HG02938 (cell line): Measurements from ENCODE around the gene GIMAP8.
"Not testable (repeated sequence)": the region's sequence is repeated elsewhere in the genome, so short reads cannot be mapped to it uniquely, and the experiment has no call there.

ENCODE experiments used
- ATAC-seq: cut with Tn5 transposase; IDR thresholded peaks from one replicate; pipeline ENCODE4 v1.9.1; 2021; ENCODE audit warnings: mild to moderate bottlenecking, moderate library complexity; ENCODE audit not compliant: unreplicated experiment

GIMAP8 gene

GRCh38 chr7:150434240-150434639 lies 16.2 kb upstream of the GIMAP8 start:
- ATAC-seq, result no peak

- no peak for ATAC-seq
These were observed 15.4 kb upstream of the GIMAP8 start for GRCh38 chr7:150435047-150435389.

- peak; percentile 92 for ATAC-seq
These were observed 14.9 kb upstream of the GIMAP8 start for GRCh38 chr7:150435390-150436073.

- no peak for ATAC-seq
These were observed 10.5 kb upstream of the GIMAP8 start for GRCh38 chr7:150439967-150440366.

- no peak for ATAC-seq
These were observed 8.9 kb upstream of the GIMAP8 start for GRCh38 chr7:150441524-150441923.

GRCh38 chr7:150442811-150443210 lies 7.6 kb upstream of the GIMAP8 start:
- no peak for ATAC-seq

DNA sequence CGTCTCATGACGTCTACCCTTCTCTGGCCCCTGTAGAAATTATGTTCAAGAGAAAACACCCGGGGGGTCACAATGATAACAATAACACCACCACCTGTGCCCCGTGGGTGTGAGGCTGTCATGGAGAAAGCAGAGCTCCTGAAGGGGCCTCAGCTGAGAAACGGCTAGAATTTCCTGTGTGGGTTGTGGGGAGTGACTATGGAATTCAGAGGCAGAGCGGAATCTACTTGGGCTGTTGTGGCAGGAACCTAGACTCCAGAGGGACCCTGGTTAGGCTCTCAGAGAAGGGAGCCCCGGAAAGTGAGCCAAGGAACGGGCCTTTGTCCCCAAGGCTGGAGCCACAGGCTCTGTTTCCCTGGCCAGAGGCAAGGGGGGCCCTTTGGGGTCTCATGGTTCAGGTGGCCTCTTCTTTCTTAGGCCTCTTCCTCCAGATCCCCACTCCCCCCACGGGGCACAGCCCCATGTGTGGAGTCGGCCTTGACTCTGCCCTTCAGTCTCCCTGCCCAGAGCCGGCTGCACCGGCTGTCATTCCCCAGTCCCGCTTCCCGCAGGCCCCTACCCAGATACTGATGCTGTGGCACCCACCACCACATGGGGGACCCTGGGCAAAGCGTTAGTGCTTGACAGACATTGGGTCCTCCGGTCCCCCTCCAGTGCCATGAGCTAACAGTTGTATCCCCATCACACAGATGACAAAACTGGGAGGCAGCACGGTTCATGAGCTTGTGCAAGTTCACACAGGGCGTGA lies 6.5 kb upstream of the GIMAP8 start:
- ATAC-seq, result no peak

- ATAC-seq, result no peak
These were observed 5.6 kb upstream of the GIMAP8 start for GRCh38 chr7:150444674-150445365.

- ATAC-seq, result no peak
These were observed 4.0 kb upstream of the GIMAP8 start for GRCh38 chr7:150446288-150446938.

DNA sequence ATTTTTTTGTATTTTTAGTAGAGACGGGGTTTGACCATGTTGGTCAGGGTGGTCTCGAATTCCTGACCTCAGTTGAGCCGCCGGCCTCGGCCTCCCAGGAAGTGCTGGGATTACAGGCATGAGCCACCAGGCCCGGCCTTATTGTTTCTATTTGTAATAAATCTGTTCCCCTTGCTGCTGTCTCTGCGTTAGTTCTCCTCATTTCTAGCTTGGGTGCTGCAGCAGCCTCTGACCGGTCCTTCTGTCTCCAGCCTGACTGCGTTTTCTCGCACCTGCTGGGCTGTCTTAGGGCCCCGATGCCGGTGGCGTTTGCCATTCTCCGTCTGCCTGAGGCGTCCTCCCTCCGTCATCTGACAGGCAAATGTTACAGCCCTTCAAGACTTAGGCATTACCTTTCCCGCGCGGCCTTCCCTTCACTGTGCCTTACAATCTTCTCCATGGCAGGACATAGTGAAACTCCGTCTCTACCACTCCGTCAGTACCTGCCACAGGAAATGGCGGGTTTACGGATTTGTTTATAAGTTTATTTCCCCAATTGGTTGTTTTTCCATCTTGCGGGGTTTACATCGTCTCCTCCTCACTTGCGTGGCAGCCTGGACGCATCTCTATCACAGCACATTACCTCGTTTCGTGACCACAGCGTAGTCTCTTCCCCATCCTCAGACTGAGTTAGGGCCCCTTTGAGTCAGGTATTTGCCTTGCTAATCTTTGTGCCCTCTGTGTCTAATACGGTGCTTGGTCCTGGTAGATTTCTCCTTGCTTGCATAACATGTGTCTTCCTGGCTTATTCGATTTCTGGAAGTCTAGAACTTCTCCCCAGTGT lies 2.3 kb upstream of the GIMAP8 start:
- ATAC-seq, result peak; percentile 3

- ATAC-seq, result peak; percentile 65
These were observed 1.7 kb upstream of the GIMAP8 start for GRCh38 chr7:150448789-150449147.

- no peak for ATAC-seq
These were observed 1.1 kb upstream of the GIMAP8 start for GRCh38 chr7:150449206-150449952.

GRCh38 chr7:150451097-150451793 lies 815 bp downstream of the GIMAP8 start:
- ATAC-seq, result no peak

DNA sequence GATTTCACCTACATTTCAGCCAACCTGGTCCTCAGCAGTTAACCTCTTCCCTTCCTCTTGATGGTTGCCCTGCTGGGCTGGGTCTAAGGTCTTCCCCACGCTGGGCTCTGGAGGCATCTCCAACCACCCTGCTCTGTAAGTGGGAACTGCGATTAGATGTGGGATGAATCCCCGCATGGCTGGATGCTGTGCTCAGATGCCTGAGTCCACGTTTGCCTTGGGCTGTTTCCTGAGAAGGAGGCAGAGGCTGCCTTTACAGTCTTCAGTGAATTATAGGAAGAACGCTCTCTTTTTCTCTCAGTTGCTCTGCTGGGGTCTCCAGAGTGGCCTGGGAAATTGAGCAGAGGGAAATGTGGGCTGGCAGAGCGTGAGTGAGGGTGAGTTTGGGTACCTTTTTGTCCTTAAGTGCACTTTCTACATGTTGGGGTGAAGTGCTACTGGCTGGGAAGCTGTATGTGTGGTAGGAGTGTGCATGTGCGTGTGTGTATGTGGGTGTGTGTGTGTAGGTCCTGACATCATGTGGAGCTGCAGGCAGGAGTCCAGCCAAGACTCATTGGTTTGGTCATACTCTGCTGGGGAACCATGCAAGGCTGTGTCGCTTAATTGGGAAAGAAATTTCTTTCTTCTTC lies 1.5 kb downstream of the GIMAP8 start:
- ATAC-seq, result no peak

DNA sequence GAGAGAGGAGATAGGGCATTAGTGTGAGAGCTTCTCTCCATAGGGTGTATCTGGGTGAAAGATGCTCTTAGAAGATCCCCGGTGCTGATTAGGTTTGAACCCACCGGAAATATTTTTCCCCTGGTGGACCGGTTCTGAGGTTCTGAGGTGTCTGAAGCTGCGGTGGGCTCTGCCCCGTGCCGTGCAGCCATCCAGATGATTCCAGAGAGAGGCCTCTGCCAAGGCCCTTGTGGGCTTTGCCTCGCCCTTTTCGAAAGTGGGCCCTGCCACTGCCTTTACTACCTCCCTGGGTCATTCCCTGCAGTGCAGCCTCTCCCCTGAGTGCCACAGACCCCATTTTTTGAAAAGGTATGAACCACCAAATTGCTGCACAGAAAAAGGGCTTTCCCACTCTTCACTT lies 2.8 kb downstream of the GIMAP8 start:
- no peak for ATAC-seq

DNA sequence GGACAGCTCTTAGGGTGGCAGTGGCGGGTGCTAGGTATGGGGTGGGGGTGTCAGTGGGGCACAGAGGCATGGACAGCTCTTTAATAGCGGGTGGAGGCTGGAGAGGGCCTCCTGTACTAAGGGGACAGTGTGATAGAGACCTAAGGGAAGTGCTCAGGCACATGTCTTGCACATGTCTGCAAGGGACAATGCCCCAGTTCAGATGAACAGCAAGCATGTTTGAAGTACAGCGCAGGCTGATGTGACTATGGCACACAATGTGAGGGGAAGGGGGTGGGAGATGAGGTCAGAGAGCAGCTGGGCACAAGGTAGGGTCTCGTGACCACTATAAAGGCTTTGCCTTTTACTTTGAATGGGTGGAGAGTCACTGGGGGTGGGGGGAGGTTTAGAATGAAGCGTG lies 3.5 kb downstream of the GIMAP8 start:
- no peak for ATAC-seq

DNA sequence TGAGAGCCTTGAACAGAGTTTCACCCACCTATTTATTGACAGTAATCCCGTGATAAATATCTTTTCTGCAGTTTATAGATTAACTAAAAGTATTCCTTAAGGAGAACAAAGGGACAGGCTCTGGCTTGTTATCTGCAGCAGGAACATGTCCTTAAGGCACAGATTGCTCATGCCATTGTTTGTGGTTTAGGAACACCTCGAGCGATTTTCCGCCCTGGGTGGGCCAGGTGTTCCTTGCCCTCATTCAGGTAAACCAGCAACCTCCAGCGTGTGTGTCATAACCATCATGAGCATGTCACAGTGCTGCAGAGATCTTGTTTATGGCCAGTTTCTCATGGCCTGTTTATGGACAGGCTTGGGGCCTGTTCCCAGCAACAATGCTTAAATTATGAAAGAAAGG lies 6.6 kb downstream of the GIMAP8 start:
- ATAC-seq, result not testable (repeated sequence)

- ATAC-seq, result no peak
These were observed 7.8 kb downstream of the GIMAP8 start for GRCh38 chr7:150458235-150458634.

DNA sequence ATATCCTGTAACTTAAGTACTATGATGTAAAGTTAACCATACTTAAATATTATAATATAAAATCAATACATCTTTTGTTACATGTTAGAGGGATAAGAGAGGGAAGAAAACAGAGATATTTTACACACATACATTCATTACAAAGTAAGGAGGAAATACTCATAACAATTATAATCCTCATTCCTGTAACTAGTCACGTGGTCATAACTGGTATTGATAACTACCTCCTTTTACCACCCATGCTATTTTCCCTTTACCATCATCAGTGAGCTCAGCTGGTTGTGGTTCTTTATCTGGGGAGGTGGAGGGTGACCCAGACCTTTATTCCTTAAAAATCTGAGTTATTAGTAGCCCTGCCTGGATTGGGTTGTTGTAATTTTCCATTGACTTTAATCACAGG lies 8.3 kb downstream of the GIMAP8 start:
- no peak for ATAC-seq
